A549 (cell line): Measurements from ENCODE around the gene LRRC8A. TPM values are rescaled to one million over a fixed set of nuclear protein-coding genes. Genes with fewer than 3 reads are reported as not detected.

Experiments
- ATAC-seq, 2 experiments: fragments of 200-7000 bp in 1 of 2; fragments of >200 bp in 1 of 2; cut with Nextera tagmentation in 1 of 2; cut with Tn5 transposase in 1 of 2; 3 replicates each; pipeline versions ENCODE4 v1.8.0 to v1.9.1; 2018 to 2020; ENCODE audit warnings: mild to moderate bottlenecking in 1 of 2, moderate library complexity in 1 of 2
- CTCF ChIA-PET: fragments of 300-600 bp; sonication (Branson Sonifier 250); formaldehyde crosslinking; extraction: SDS; loops from one replicate; lab custom pipeline; 2021; ENCODE audit warnings: antibody characterized with exemption, inconsistent platforms; lab: Yijun Ruan, JAX
- POLR2A ChIA-PET: fragments of 350-600 bp; formaldehyde crosslinking; extraction: SDS; loops from one replicate; lab custom pipeline; 2021; ENCODE audit warnings: antibody characterized with exemption, inconsistent platforms; lab: Yijun Ruan, JAX
- DNase-seq, 2 experiments: peaks; one replicate each; pipeline versions ENCODE4 v3.0.0 to v3.0.0-alpha.2; 2011 to 2016; ENCODE audit warnings: low read depth in 1 of 2, low spot score in 1 of 2
- FAIRE-seq: peaks from 2 replicates; lab custom pipeline; 2011; peaks lifted over from hg19 to GRCh38; lab: Jason Lieb, UNC
- H3K27ac ChIP-seq, 2 experiments: fragments of >200 bp; sonication (Bioruptor Twin); formaldehyde crosslinking; 3 replicates each; pipeline ENCODE4 v1.5.1; 2016 to 2017
- H3K4me1 ChIP-seq: fragments of >200 bp; sonication (Bioruptor Twin); formaldehyde crosslinking; 3 replicates; pipeline ENCODE4 v1.6.1; 2016
- H3K4me2 ChIP-seq: fragments of >200 bp; sonication (Bioruptor Twin); formaldehyde crosslinking; 3 replicates; pipeline ENCODE4 v1.6.1; 2016
- H3K4me3 ChIP-seq: fragments of >200 bp; sonication (Bioruptor Twin); formaldehyde crosslinking; 3 replicates; pipeline ENCODE4 v1.5.1; 2016
- H3K9me3 ChIP-seq: fragments of >200 bp; sonication (Bioruptor Twin); formaldehyde crosslinking; 3 replicates; pipeline ENCODE4 v1.6.1; 2016
- ATOH8 ChIP-seq: fragments of 250-450 bp; sonication (Bioruptor Pico); IDR thresholded peaks from 2 replicates; pipeline ENCODE4 v1.5.0; 2020; ENCODE audit warnings: low read depth, mild to moderate bottlenecking, moderate library complexity
- CEBPB ChIP-seq, 2 experiments: fragments of >200 bp in 1 of 2; sonication (Bioruptor Twin) in 1 of 2; formaldehyde crosslinking in 1 of 2; IDR thresholded peaks; 2 replicates each; pipeline ENCODE4 v1.6.1; 2012 to 2016
- CTCF ChIP-seq: fragments of >200 bp; sonication (Bioruptor Twin); formaldehyde crosslinking; IDR thresholded peaks from 3 replicates; pipeline ENCODE4 v1.5.1; 2016
- EHMT2 ChIP-seq: fragments of 200-600 bp; sonication (generic); IDR thresholded peaks from 2 replicates; pipeline ENCODE4 v1.6.1; 2016; ENCODE audit warnings: antibody characterized with exemption, low read depth, mild to moderate bottlenecking, moderate library complexity
- FOSL2 ChIP-seq, 2 experiments: fragments of 450-650 bp in 1 of 2; fragments of >200 bp in 1 of 2; sonication (Bioruptor Twin) in 1 of 2; formaldehyde crosslinking; IDR thresholded peaks; 2 replicates each; pipeline versions ENCODE4 v1.5.0 to v1.6.1; 2016 to 2020; ENCODE audit warnings: mild to moderate bottlenecking in 1 of 2, moderate library complexity in 1 of 2
- GATA3 ChIP-seq: IDR thresholded peaks from 2 replicates; pipeline ENCODE4 v1.6.1; 2012; ENCODE audit warnings: borderline replicate concordance
- HES2 ChIP-seq: fragments of >200 bp; sonication (Bioruptor Twin); formaldehyde crosslinking; IDR thresholded peaks from 2 replicates; pipeline ENCODE4 v1.6.1; 2016
- HEYL ChIP-seq: fragments of 250-450 bp; sonication (Bioruptor Pico); IDR thresholded peaks from 2 replicates; pipeline ENCODE4 v1.8.0; 2021; ENCODE audit warnings: mild to moderate bottlenecking, moderate library complexity
- JUN ChIP-seq, 2 experiments: fragments of >200 bp; sonication (Bioruptor Twin); formaldehyde crosslinking; IDR thresholded peaks; 2 replicates in 1 of 2; 3 replicates in 1 of 2; pipeline ENCODE4 v1.6.1; 2016 to 2017
- MAX ChIP-seq: IDR thresholded peaks from 2 replicates; pipeline ENCODE4 v1.6.1; 2012
- NFE2L2 ChIP-seq: fragments of 150-350 bp; conservative IDR thresholded peaks from 2 replicates; pipeline ENCODE4 v1.6.1; 2014; ENCODE audit warnings: low read length
- PBX3 ChIP-seq: IDR thresholded peaks from 2 replicates; pipeline ENCODE4 v1.6.1; 2012
- POLR2A ChIP-seq: IDR thresholded peaks from 2 replicates; pipeline ENCODE4 v1.6.1; 2012; ENCODE audit warnings: mild to moderate bottlenecking, low read length
- POLR2AphosphoS2 ChIP-seq: conservative IDR thresholded peaks from 2 replicates; pipeline ENCODE4 v1.6.1; 2012; ENCODE audit warnings: low read length, improper control_type of control experiment, inconsistent platforms
- RAD21 ChIP-seq, 2 experiments: fragments of >200 bp in 1 of 2; sonication (Bioruptor Twin) in 1 of 2; formaldehyde crosslinking in 1 of 2; IDR thresholded peaks in 1 of 2; conservative IDR thresholded peaks in 1 of 2; 2 replicates in 1 of 2; 3 replicates in 1 of 2; pipeline ENCODE4 v1.6.1; 2012 to 2018; ENCODE audit warnings: inconsistent platforms in 1 of 2
- REST ChIP-seq: fragments of 200-600 bp; sonication (generic); IDR thresholded peaks from 2 replicates; pipeline ENCODE4 v1.6.1; 2016; ENCODE audit warnings: antibody characterized with exemption, mild to moderate bottlenecking, moderate library complexity
- RFX5 ChIP-seq: fragments of 450-650 bp; IDR thresholded peaks from 2 replicates; pipeline ENCODE4 v1.7.1; 2014; ENCODE audit warnings: antibody characterized with exemption, mild to moderate bottlenecking, moderate library complexity
- TFCP2L1 ChIP-seq: fragments of 250-450 bp; sonication (Bioruptor Pico); IDR thresholded peaks from 2 replicates; pipeline ENCODE4 v1.5.0; 2021; ENCODE audit warnings: mild to moderate bottlenecking
- USF2 ChIP-seq: fragments of 450-650 bp; IDR thresholded peaks from 2 replicates; pipeline ENCODE4 v1.6.1; 2014; ENCODE audit warnings: antibody characterized with exemption
- ZFP36 ChIP-seq: fragments of 450-650 bp; IDR thresholded peaks from 2 replicates; pipeline ENCODE4 v1.6.1; 2014; ENCODE audit warnings: borderline replicate concordance; ENCODE audit not compliant: partially characterized antibody
- ZNF302 ChIP-seq: fragments of 250-450 bp; sonication (Bioruptor Pico); IDR thresholded peaks from 2 replicates; pipeline ENCODE4 v1.9.0; 2021; ENCODE audit warnings: inconsistent platforms, mild to moderate bottlenecking, moderate library complexity
- WGBS: methylation state at CpG from one replicate; pipeline ENCODE4 v1.1.6; 2017; ENCODE audit errors: missing lambda C conversion rate; 5-methylcytosine and 5-hydroxymethylcytosine counted together
- polyA plus RNA-seq, 4 experiments: library from polyadenylated mRNA; depleted of rRNA in 3 of 4; stranded (reverse); fragments of >200 nt; fragmentation: RNase III in 1 of 4; extraction: RNeasy Plus Mini Kit Qiagen cat#74134 plus additional on column Dnase treatment in 1 of 4; gene quantifications; 2 replicates in 3 of 4; 3 replicates in 1 of 4; pipeline ENCODE4 v1.2.3, GENCODE V29; 2011 to 2017

LRRC8A gene
- polyA plus RNA-seq, 2 of the 4 experiments (the other 2 are of a cell fraction): 22.9 to 25.9 TPM

GRCh38 chr9:128892221-128892921 is 10.4 kb downstream of the LRRC8A start:
- peak overlapping the region; percentile 89 to 95 for H3K27ac ChIP-seq
- POLR2A ChIA-PET: no interaction called here
- no peaks in the 10 kb centered on the region for H3K9me3 ChIP-seq
- TF ChIP-seq ATOH8 (CRISPR knock-in tag) (no peak), ZNF302 (CRISPR knock-in tag) (no peak), GATA3 (peak; percentile 56), HES2 (no peak), USF2 (0 out of 2 replicates have a peak, but pooled peaks have one; percentile 20), ZFP36 (no peak), POLR2A (no peak), PBX3 (peak; percentile 57; the same call in 1 of the 2 replicates), MAX (peak; percentile 65), CEBPB (IDR thresholded peaks at IDR 0.05) (no peak), POLR2AphosphoS2 (no peak), JUN (IDR thresholded peaks at IDR 0.05) (0 out of 5 replicates have a peak, but pooled peaks of 1 of the 2 experiments have one; percentile 25), FOSL2 (IDR thresholded peaks at IDR 0.05) (peak; percentile 53; the same call in 1 of the 2 replicates), FOSL2 (CRISPR knock-in tag; IDR thresholded peaks at IDR 0.05) (peak; percentile 89)
- DNase-seq: peak; percentile 55 to 70
- peak overlapping the region; percentile 71 for H3K4me2 ChIP-seq
- CTCF ChIA-PET: interaction anchor here (1.2 to 2.0 kb wide), 2 partner anchors 28 to 36 kb away, joined by 4 to 8 read pairs; no protein-coding TSS in a partner anchor
- FAIRE-seq: no peak
- H3K4me1 ChIP-seq: peaks cover 34% of the 10 kb centered on the region
- peak; percentile 90 to 91 for ATAC-seq
- 0 out of 3 replicates have a peak overlapping the region, but pooled peaks have one; percentile 21 for H3K4me3 ChIP-seq
- 41% methylated on average over 10 of the region's 17 CpGs for WGBS

GRCh38 chr9:128893354-128893753 is 11.4 kb downstream of the LRRC8A start:
- no peak for TF ChIP-seq HEYL (CRISPR knock-in tag)
- TF ChIP-seq MAX: no peak
- no peak for TF ChIP-seq NFE2L2
- no peak for TF ChIP-seq POLR2AphosphoS2
- no peak for TF ChIP-seq CEBPB (IDR thresholded peaks at IDR 0.05)
- ATAC-seq: no peak
- peaks cover 29% of the 10 kb centered on the region for H3K4me1 ChIP-seq
- peak overlapping the region; percentile 89 to 95 for H3K27ac ChIP-seq
- ChIA-PET CTCF (interaction anchor here (1.2 to 2.0 kb wide), 3 partner anchors 14 to 42 kb away, joined by 4 to 8 read pairs (median 4); no protein-coding TSS in a partner anchor), POLR2A (no interaction called here)
- FAIRE-seq: no peak
- WGBS: 95% methylated on average over 8 of the region's 8 CpGs
- no peaks in the 10 kb centered on the region for H3K9me3 ChIP-seq
- peak overlapping the region; percentile 71; the same call in 2 of the 3 replicates for H3K4me2 ChIP-seq
- DNase-seq: no peak
- no peak overlapping the region for H3K4me3 ChIP-seq

GRCh38 chr9:128894764-128895163 is 12.8 kb downstream of the LRRC8A start:
- Histone ChIP-seq H3K9me3 (no peaks in the 10 kb centered on the region), H3K27ac (no peak overlapping the region), H3K4me2 (no peak overlapping the region), H3K4me1 (peaks cover 39% of the 10 kb centered on the region), H3K4me3 (no peak overlapping the region)
- ATAC-seq: no peak
- POLR2A ChIA-PET: no interaction called here
- TF ChIP-seq RAD21 (conservative IDR thresholded peaks at IDR 0.05 in 1 of 2, IDR thresholded peaks at IDR 0.05 in 1 of 2): no peak
- TF ChIP-seq REST: no peak
- TF ChIP-seq GATA3: no peak
- TF ChIP-seq RFX5: no peak
- no peak for TF ChIP-seq FOSL2 (IDR thresholded peaks at IDR 0.05)
- no peak for TF ChIP-seq FOSL2 (CRISPR knock-in tag; IDR thresholded peaks at IDR 0.05)
- no peak for TF ChIP-seq EHMT2
- TF ChIP-seq CTCF: no peak
- TF ChIP-seq HEYL (CRISPR knock-in tag): no peak
- no peak for TF ChIP-seq TFCP2L1 (CRISPR knock-in tag)
- no peak for FAIRE-seq
- no peak for DNase-seq
- WGBS: 88% methylated on average over 2 of the region's 2 CpGs
- CTCF ChIA-PET: interaction anchor here (0.6 to 1.1 kb wide), 3 partner anchors 26 to 600 kb away, joined by 3 to 4 read pairs (median 4); no protein-coding TSS in a partner anchor
